ENCODE data around the gene PARP3.

PARP3 gene

GRCh38 chr3:51948016-51948580 lies 5.9 kb downstream of the PARP3 start:
- DNase-seq (ENCODE audit: low read depth in 2 of 2) = no peak

- no peak for DNase-seq (ENCODE audit: low read depth in 2 of 2)
Measured at GRCh38 chr3:51949121-51949520, 7.0 kb downstream of the PARP3 start.

DNA sequence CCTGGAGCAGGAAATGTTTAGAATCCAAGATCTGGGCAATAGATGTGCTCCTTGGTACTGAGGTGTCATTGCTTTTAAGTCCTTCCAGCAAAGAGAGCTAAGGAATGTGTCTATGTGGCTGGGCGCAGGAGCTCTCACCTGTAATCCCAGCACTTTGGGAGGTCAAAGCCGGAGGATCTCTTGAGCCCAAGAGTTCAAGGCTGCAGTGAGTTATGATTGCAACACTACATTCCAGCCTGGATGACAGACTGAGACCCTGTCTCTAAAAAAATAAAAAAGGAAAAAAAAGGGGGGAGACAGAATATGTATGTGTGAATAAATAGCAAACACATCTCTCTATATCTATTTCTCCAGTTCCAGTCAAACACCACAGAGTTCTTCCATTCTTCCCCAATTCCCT lies 8.7 kb downstream of the PARP3 start:
- DNase-seq (ENCODE audit: low read depth in 2 of 2) = no peak

DNA sequence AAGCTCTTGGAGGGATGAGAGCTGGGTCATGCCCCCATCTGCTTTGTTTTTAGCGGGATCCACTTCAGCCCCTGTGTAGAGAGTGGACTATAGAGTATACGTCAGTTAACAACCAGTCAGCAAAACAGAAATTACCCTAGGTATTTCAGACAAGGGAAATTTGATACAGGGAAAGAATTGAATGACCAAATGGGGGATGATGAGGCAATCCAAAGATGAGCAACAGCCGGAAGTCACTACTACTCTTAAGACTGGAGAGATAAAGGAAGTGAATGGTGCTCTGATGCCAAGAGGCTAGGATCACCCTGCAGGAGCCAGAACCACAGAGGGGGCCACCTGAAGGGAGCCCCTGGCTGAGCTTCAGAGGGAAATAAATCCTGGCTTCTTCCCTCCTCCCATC lies 11.3 kb downstream of the PARP3 start:
- DNase-seq (ENCODE audit: low read depth in 2 of 2) = no peak

DNA sequence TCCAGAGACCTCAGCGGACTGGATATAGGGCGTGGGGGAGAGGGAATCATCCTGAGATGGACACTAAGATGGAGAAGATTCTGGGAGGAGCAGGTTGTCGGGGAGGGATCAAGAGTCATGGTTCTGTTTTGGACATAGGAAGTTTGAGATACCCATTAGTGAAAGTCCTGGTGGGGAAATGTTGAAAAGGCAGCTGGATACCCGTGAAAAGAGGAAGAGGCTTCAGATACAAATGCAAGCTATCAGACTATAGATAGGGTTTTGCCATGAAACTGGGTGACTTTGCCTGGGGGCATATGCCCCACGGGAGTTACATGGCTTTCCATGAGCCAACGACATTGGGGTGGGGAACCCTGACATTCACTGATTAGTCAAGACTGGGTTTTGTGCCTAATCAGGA lies 11.9 kb downstream of the PARP3 start:
- no peak for DNase-seq (ENCODE audit: low read depth in 2 of 2)

- DNase-seq (ENCODE audit: low read depth in 2 of 2) = no peak
Measured at GRCh38 chr3:51954713-51955112, 12.6 kb downstream of the PARP3 start.

DNA sequence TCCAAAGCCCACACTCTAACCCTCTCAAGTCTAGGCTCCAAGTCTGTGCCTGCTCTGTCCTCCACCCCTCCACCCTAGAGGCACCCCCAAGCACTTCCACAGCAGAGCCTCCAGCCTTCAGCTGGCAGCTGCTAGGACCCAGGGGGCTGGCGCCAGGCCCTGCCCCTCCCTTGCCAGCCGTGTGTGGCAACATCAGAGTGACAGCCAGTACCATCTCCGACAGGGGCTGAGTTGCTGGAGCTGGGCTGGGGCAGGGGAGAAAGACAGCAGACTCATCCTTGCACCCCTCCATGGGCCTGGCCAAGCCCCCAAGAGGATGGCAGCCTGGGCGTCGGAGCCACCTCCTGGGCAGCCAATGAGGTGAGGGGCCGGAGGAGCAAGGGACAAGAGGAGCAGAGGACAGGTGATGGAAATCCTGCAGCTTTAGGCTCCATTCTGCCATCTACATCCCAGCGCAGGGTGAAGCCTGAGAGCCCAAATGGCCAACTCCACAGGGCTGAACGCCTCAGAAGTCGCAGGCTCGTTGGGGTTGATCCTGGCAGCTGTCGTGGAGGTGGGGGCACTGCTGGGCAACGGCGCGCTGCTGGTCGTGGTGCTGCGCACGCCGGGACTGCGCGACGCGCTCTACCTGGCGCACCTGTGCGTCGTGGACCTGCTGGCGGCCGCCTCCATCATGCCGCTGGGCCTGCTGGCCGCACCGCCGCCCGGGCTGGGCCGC lies 13.2 kb downstream of the PARP3 start, which contains the start of gene GPR62:
TSS of gene GPR62 (plus strand) at position 207 of the 718 bp plus-strand sequence. CDS start at position 479, 272 bp downstream.
- no peak for DNase-seq (ENCODE audit: low read depth in 2 of 2)

- DNase-seq (ENCODE audit: low read depth in 2 of 2) = no peak
Measured at GRCh38 chr3:51955893-51956770, 14.0 kb downstream of the PARP3 start.

DNA sequence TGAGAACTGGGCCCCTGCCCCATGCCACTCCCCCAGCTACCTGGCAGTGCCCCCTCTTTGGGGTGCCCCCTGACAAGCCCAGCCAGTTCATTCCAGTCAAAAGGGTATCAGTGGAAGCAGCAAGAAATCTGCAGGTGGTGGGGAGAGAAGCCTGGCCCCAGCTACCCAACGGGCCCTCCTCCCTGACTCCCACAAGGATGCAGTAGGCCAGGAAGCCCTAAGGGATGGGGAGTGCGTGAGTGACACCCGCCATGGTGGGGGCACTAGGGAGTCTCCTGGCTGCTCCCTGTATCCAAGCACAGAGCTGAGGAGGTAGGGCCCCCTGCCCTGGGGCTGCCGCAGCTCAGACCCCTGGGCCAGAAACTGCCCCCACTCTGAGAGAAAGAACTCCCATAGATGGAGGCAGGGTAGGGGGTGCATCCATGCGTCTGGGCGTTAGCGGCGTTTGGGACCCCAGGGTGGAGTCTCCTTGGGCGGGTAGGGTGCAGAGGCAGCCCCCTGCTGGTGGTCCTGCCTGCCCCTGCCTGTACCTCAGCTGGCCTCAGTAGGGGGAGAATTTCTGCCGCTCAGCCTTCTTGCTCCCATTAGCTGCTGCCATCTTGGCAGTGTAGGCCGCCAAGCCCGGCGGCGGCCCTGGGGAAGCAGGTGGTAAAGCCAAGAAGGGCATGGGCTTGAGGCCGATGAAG lies 15.5 kb downstream of the PARP3 start:
- no peak for DNase-seq (ENCODE audit: low read depth in 2 of 2)

DNA sequence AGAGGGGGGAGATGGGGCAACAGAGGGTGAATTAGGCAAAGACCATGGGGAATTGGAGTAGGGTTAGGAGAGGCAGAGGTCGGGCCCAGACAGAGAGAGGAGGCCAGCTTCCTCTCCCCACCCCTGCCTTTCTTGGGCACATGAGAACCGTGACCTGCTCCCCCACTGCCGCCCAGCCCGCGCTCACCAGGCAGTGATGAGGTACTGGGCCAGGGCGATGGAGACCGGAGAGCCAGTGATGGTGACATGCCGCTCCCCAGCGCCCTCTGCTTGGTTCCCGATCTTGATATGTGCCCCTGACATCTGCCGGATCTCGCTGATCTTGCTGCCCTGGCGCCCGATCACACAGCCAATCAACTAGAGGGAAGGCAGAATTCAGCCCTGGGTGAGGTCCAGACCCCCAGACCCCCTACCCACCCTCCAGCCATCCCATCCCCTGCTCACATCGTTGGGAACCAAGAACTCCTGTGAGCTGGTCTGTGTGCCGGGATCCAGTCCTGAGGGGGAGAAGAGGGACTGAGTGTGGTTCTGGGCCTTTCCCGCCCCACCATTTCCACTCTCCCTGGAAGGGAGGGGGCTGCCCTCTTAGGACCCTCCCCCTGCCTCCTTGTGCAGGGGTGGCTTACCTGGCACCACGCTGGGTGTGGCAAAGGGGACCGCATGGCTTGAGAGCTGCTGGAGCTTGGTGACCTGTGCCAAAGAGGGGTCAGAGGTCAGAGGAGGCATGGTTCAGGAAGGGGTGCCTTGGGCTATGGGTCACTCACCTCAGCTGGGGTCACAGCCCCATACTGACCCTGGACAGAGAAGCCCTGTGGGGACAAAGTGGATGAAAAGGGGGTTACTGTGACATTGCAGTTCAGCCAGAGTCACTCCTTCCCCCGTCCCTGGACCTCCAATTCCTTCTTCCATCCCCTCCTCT lies 16.7 kb downstream of the PARP3 start:
- no peak for DNase-seq (ENCODE audit: low read depth in 2 of 2)

GRCh38 chr3:51959651-51960050 lies 17.5 kb downstream of the PARP3 start:
- no peak for DNase-seq (ENCODE audit: low read depth in 2 of 2)

GRCh38 chr3:51960386-51960785 lies 18.2 kb downstream of the PARP3 start:
- DNase-seq (ENCODE audit: low read depth in 2 of 2) = no peak

- DNase-seq (ENCODE audit: low read depth in 2 of 2) = no peak
Measured at GRCh38 chr3:51961011-51961410, 18.8 kb downstream of the PARP3 start.

DNA sequence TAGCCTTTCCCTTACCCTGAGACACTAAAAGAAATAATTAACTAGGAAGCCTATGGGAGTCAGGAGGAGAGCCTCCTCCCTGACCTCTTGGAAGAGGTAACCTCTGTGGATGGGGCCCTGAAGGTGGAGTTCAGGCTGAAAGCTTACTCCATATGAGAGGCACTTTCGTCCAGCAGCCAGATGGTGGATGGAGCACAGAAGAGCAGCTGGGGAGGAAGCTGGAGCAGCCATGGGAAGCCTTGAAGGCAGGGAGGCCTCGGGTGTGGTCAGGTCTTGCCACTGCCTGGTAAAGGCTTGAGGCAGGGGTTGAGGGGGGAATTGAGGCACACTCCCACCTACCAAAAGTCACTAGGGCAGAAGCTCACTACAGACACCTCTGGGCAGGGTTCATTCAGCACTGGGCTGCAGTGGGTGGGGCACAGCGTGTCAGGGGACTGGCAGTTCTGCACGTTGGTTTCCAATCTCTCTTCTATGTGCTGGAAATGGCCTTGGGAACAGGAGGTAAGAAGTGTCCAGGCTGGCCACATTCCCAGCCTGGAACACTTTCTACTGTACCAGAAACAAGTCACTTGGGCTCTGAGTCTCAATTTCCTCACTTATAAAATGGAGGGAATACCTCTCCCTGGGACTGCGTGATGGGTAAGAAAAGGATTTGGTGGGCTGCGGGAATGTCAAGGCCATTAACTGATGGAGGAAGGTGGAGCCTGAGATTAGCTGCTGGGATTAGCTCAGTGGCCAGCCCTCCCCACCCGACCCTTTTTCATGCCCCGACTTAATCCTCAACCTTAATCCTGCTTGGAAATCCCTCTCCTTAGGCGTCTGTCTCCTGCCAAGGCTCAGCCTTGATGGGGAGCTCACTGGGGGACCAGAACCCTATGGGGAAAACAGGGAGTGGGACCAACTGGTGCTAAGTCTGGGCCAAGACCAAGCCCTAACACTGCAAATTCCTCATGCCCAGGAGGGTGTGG lies 19.7 kb downstream of the PARP3 start:
- DNase-seq (ENCODE audit: low read depth in 2 of 2) = no peak

DNA sequence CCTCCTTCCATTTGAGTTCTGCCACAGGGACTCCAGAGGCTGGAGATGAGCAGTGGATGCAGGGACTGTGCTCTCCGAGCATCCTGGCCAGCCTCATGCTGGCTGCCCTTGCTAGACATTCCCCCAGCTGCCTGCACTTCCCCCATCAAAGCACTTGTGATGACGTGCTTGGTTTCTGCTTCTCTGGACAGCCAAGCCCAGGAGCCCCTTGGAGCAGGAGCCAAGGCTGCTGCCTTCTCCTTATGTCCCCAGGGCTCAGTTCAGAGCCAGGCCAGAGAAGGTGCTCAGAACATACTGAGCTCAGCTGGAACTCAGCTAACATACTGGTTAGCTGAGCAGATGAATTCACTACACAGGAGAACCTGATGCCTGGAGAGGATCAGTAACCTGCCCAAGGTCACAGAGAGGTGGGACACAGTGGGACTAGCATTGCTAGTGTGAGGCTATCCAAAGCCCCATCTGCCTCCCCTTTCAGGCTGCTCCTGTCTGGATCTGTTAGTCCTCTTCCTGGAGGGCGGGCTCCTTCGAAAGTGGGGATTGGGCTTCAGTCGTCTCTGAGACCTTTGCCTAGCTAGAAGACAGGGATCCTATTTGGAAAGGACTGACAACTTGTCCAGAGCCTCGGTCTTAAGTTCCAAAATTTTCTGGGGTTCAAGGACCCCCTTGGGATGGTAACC lies 20.8 kb downstream of the PARP3 start:
- no peak for DNase-seq (ENCODE audit: low read depth in 2 of 2)

GRCh38 chr3:51963951-51964451 lies 21.8 kb downstream of the PARP3 start:
- DNase-seq (ENCODE audit: low read depth in 2 of 2) = no peak

DNA sequence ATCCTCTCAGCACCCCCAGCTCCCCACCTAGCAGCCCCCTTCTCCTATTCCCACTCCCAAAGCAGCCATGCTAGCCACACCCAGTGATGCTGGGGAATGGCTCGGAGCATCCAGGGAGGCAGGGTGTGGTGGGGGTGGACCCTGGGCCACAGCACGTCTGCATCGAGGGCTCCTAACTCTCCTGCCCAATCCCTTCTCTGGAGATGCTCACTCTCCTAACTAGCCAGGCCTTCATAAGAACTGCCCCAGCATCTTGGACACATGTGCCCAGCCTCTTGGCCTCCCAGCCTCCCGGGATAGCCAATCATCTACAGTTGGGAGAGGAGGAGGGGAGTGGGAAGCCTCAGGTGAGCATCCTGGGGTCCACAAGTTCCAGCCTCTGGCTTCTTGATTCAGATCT lies 22.4 kb downstream of the PARP3 start:
- no peak for DNase-seq (ENCODE audit: low read depth in 2 of 2)

DNA sequence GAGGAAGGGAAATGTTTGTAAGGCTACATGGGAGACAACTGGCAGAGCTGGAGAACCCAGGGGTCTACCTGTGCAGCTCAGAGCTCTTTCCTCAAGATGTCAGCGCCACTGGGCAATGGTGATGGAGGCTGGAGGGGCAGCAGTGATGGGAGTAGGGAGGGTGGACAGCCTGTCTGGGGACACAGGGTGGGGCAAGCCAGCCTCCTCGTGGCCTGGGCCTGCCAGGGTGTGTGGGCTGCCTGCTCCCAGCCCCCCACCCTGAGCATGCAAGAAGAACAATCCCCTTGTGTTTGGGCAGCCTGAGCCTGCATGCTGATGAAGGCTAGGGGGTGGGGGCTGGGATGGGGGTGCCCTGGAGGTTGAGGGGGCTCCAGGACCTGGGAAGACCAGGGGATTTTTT lies 23.9 kb downstream of the PARP3 start:
- no peak for DNase-seq (ENCODE audit: low read depth in 2 of 2)

GRCh38 chr3:51966486-51966885 lies 24.3 kb downstream of the PARP3 start:
- no peak for DNase-seq (ENCODE audit: low read depth in 2 of 2)
